ENCODE measurements around the gene ZNF155.
"Not testable (repeated sequence)": the region's sequence is repeated elsewhere in the genome, so short reads cannot be mapped to it uniquely, and the experiment has no call there.

ZNF155 gene

DNA sequence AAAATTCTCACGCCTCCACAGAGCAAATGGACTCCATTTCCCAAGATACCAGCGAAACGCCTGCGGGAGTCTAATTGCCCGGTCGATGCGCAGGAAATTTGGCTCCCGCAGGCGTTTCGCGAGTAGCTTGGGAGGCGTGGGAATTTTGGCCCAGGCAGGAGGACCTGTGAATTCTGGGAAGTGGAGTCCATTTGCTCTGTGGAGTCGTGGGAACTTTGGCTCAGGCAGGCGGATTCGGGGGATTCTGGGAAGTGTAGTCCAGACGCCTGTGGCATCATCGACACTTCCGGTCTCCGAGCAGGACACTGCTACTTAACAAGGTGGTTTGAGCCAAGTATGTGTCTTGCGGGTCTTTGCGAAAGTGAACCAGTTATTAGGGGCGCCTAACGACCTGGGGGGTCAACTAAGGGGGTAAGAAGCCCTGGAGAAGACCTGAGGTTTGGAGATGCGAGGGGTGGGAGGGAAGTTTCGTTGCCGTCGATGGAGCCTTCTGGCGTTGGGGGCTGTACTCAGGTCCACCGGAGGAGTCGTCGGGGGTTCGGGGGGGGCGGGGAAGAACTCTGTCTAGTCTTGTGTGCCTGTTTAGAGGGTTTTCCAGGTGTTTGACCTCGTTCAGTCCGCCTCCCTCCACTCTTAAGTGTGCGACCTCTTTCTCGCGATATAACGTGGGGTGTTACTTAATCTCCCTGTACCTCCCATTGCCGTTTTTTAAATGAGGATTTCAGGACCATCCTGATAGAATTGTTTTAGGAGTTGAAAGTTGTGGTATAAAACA is at the start of gene ZNF155:
Gene ZNF155 (plus strand): TSS at position 277 of the 775 bp plus-strand sequence. CDS start 4,356 bp downstream, outside the sequence.
- intact Hi-C loops (cut with DNase I): loop anchor here (5.0 to 10.0 kb wide), 2 partner anchors 49 to 128 kb away; partner anchors contain the start of genes ZNF225 and ZNF45
- DNase-seq: peak; percentile 76 to 98 (median 95)

DNA sequence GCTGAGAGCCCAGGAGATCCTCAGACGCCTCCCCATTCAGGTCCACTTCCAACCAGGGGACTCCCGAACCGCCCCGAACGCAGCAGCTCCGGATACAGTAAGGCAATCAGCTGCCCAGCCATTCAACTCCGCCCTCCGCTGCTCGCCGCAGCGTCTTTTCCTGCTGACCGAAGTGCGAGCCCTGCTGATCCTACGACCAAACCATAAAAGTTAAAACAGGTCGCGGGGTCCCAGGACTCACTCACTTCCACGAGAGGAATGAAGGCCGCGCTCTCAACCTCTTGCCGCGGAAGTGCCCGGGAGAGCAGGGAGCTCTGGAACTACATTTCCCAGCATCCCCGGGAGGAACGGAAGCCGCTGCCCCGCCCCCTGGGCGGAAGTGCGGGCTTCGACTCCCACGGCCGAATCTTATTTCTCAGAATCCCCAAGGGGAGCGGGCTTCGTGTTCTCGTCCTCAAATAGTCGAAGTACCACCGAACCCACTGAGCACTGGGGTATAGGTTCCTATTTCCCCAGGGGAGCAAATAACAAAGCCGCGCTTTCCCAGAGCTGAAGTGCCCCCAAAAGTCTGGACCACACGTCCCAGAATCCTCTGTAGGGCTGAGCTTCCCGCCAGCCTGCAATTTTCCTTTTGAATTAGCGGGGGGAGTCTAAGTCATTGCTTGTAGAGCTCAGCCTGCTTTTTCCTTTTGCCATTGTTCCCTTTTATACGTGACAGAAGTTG is 48.8 kb upstream of the ZNF155 start, which contains the start of gene ZNF45:
Gene ZNF45 (minus strand): TSS at position 298 of the 724 bp plus-strand sequence. CDS start 13,097 bp downstream, outside the sequence.
- peak; percentile 88 to 98 (median 94) for DNase-seq
- intact Hi-C loops (cut with DNase I): loop anchor here (2.0 to 10.0 kb wide), 3 partner anchors 16 to 120 kb away; partner anchors contain the start of genes ZNF155, ZNF221 and ZNF223

DNA sequence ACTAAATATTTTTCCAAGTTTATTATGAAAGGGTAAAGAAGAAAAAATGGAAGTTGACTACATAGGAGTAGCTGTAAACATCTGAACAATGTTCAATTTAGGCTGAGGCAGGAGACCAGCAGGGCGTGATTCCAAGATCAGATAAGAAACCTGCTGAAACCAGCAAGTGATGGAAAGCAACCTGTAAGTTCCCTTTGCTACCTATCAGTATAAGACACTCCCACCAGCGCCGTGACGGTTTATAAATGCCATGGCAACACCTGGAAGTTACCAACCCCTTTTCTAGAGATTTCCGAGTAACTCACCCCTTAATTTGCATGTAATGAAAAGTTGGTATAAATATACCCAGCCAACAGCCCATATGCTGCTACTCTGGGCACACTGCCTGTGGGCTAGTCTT is 47.8 kb upstream of the ZNF155 start:
- intact Hi-C loops (cut with DNase I): loop anchor here (10.0 kb wide), 2 partner anchors 49 to 119 kb away; partner anchors contain the start of genes ZNF155 and ZNF223
- DNase-seq: no peak

DNA sequence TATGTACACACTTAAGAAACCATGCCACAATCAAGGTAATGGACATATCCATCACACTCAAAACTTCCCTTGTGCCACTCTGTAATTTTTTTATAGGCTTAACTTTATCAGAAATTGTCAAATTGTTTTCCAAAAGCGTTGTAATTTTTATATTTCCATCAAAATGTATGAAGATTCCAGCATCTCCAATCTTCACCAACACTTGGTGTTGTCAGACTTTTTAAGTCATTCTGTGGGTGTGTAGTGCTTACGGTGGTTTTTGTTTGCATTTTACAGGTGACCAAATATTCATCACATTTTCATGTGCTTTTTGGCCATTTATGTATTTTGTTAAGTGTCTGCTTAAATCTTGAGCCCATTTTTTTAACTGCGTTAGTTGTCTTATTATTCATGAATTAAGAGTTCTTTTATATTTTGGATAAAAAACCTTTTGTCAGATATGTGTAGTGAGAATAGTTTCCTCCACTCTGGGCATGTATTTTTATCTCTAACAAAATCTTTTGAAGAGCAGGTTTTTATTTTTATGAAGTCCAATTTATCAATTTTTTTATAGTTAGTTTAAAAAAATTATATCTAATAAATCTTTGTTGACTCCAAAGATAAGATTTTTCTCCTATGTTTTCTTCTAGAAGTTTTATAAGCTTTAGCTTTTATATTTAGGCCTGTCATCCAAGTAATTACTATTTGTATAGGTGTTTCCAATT is 44.3 kb upstream of the ZNF155 start:
- intact Hi-C loops (cut with DNase I): loop anchor here (10.0 kb wide), 2 partner anchors 45 to 115 kb away; partner anchors contain the start of genes ZNF155 and ZNF223
- DNase-seq: no peak

DNA sequence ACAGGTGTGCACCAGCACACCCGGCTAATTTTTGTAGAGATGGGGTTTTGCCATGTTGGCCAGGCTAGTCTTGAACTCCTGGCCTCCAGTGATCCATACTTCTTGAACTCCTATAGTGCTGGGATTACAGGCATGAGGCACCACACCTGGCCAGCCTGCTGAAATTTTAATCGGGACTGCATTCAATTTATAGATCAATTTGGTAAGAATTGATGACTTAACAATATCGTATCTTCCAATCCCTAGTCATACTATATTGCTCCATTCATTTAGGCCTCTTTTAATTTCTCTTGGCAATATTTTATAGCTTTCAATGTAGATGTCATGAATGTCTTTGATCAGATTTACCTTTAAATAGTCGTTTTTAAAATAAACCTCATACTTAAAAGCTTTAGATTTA is 43.3 kb upstream of the ZNF155 start:
- intact Hi-C loops (cut with DNase I): no loop called here
- DNase-seq: no peak

DNA sequence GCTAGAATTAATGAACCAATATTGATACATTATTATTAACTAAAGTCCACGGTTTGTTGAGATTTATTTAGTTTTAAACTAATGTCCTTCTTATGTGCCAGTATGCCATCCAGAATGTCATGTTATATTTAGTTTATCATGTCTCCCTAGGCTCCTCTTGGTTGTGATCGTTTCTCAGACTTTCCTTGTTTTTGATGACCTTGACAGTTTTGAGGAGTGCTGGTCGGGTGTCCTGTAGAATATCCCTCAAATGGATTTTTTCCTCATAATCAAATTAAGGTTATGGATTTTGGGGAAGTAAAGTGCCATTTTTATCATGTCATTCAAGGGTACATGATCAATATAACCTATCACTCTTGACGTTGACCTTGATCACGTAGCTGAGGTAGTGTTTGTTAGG is 42.8 kb upstream of the ZNF155 start:
- intact Hi-C loops (cut with DNase I): no loop called here
- no peak for DNase-seq

DNA sequence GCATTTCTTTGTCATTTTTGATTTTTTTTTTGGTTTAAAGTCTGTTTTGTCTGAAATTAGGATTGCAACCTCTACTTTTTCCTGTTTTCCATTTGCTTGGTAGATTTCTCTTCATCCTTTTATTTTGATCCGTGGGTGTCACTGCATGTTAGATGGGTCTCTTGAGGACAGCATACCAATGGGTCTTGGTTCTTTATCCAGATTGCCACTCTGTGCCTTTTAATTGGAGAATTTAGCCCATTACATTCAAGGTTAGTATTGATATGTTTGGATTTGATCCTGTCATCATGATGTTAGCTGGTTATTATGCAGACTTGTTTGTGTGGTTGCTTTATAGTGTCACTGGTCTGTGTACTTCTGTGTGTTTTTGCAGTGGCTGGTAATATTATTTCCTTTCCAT is 36.6 kb upstream of the ZNF155 start:
- intact Hi-C loops (cut with DNase I); DNase-seq: not testable (repeated sequence)

DNA sequence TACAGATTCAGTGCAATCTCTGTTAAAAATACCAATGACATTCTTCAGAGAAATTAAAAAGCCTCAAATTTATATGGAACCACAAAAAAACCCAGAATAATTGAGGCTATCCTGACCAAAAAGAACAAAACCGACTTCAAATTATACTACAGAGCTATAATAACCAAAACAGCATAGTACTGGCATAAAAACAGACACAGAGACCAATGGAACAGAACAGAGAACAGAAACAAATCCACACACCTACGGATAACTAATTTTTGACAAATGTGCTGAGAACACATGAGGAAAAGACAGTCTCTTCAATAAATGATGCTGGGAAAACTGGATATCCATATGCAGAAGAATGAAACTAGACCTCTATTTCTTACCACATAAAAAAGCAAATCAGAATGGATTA is 34.2 kb upstream of the ZNF155 start:
- intact Hi-C loops (cut with DNase I): loop anchor here (2.0 to 5.0 kb wide), 2 partner anchors 15 to 48 kb away; partner anchors contain the start of gene ZNF45
- not testable (repeated sequence) for DNase-seq

DNA sequence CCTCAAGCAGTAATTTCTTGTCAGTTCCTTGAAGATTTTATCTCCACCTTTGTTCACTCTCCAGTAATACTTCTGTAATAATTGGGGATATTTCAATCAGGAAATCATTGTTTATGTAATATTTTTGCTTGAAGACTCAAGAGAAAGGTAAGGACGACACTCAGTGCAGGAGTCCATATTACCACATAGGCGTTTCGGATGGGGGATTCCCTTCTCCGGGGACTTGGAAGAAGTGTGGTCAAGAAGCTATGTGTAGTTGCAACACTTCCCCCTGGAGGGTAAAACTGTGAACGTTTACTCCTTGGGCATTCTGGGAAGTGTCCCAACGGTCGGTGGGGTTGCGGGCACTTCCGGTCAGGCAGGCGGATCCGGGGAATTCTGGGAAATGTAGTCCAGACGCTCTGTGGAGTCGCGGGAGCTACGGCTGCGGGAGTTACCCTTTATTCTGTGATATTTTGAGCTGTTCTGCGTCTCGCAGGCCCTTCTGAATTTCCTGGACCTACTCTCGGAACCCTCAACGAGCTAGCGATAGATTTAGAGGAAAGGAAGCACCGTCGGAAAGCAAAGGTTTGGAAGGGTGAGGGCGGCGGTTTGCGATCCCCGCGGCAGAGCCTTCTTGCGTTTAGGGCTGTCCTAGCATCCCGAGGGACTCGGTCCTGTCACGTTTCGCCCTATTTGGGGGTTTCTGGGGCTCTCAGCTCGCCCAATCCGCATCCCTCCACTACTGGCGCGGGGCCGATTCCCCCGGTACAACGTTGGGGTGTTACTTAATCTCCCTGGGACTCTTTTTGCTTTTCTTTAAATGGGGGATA is 32.9 kb upstream of the ZNF155 start, which contains the start of gene ZNF221:
Gene ZNF221 (plus strand): TSS at position 395 of the 812 bp plus-strand sequence. CDS start 11,499 bp downstream, outside the sequence.
- intact Hi-C loops (cut with DNase I): loop anchor here (2.0 to 5.0 kb wide), 2 partner anchors 16 to 49 kb away; partner anchors contain the start of gene ZNF45
- peak; percentile 75 to 96 (median 90) for DNase-seq

DNA sequence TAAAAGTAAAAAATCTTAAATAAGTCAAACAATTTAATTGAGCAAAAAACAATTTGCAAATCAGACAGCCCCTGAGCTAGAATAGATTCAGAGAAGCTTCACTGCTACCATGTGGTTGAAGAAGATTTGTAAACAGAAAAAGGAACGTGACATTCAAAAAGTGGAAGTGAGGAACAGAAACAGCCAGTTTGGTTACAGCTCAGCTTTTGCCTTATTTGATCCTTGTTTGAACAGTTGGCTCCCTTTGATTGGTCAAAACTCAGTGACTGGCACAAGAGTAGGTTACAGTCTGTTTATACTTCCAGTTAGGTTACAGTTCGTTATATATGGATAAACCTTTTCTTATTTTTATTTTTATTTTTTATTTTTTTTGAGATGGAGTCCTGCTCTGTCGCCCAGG is 27.2 kb upstream of the ZNF155 start:
- no peak for DNase-seq
- intact Hi-C loops (cut with DNase I): no loop called here

DNA sequence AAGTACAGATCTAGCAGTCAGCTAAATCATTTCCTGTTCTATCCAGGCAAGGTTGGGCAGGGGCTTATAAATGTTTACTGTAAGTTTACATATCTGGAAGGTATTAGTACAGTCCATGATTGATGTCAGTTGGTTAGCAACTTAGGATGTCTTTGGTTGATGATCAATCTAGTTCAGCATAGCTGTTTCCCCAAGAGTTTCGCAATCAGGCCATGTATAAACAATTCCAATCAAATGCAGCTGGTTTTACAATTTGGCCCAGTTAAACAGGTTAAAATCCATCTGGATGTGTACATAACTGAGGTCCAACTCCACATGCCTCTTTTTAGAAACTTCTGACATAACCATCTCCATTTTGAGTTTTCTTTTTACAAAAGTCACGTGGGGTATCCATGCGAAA is 26.1 kb upstream of the ZNF155 start:
- DNase-seq: no peak
- intact Hi-C loops (cut with DNase I): no loop called here

DNA sequence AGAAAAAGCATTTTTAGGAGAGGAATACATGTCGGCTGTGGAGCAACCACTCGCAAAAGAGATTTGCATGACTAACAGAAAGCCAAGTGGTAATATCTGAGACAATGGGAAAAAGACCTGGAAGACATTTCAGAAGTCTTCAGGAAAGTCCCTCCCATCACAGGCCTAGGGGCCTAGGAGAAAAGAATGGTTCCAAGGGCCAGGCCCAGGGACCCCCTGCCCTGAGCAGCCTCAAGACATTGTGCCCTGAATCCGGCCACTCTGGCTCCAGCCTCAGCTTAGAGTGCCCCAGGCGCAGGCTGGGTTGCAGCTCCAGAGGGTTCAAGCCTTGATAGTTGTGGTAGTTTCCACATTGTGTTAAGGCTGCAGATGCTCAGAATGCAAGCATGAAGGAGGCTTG is 23.6 kb upstream of the ZNF155 start:
- no peak for DNase-seq
- intact Hi-C loops (cut with DNase I): no loop called here

DNA sequence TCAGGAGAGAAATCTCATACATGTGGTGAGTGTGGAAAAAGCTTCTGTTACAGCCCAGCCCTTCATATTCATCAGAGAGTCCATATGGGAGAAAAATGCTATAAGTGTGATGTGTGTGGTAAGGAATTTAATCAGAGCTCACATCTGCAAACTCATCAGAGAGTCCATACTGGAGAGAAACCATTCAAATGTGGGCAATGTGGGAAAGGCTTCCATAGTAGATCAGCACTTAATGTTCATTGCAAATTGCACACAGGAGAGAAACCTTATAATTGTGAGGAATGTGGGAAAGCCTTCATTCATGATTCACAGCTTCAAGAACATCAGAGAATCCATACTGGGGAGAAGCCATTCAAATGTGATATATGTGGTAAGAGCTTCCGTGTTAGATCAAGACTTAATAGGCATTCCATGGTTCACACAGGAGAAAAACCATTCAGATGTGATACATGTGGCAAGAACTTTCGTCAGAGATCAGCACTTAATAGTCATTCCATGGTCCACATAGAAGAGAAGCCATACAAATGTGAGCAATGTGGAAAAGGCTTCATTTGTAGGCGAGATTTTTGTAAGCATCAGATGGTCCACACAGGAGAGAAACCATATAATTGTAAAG is 17.8 kb upstream of the ZNF155 start:
- DNase-seq: no peak
- intact Hi-C loops (cut with DNase I): no loop called here

DNA sequence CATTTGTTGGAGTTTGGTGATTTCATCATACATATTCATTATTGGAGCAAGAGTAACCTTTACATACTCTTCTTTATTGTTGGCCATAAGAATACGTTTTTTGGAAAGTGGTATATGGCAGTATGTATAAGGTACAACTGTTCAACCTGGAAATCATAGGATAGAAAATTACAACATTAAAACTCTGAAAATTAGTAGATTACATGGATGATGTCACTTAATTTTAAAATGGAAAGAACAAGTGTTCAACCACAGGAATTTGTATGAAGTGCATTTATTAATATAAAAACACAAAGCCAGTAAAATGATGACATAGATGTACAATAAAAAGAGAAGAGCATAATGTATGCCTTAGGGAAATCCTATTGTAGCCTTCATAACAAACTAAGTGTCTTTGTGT is 7.3 kb upstream of the ZNF155 start:
- DNase-seq: no peak
- intact Hi-C loops (cut with DNase I): no loop called here

DNA sequence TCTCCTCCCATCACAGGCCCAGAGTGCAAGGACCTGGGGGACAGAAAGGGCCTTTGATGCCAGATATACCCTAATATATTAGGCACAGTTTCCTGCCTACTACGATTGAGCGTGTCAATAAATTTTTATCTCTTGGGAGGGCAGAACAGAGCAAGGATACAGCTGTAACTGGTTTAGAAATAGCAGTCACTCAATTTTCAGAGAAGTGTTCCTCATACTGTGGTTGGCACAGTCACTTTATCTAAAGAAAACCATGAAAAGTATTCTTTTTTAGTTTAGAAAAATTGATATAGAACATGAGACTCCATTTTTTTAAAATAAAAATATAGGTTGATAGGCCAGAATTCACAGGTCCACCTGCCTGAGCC is 460 bp upstream of the ZNF155 start:
- intact Hi-C loops (cut with DNase I): loop anchor here (5.0 to 10.0 kb wide), 2 partner anchors 49 to 129 kb away; partner anchors contain the start of genes ZNF225 and ZNF45
- no peak for DNase-seq

DNA sequence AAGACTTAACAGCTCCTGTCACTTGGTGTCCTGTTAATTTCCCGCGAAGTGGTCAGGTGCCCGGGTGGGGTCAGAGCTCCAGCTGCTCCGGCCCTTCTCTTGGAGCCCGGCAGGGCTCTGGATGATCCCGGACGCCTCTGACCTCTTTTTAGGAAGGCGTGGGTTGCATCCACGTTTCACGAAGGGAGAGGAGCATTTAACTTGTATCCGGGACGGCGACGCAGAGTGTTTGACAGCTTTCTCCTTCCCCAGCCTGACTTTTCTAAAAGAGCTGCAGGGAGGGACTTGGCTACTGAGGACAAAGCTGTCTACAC is 656 bp downstream of the ZNF155 start:
- intact Hi-C loops (cut with DNase I): loop anchor here (5.0 to 10.0 kb wide), 2 partner anchors 50 to 128 kb away; partner anchors contain the start of genes ZNF225 and ZNF45
- DNase-seq: peak in 19 of 42 donors; percentile 1 to 46 (median 13)

DNA sequence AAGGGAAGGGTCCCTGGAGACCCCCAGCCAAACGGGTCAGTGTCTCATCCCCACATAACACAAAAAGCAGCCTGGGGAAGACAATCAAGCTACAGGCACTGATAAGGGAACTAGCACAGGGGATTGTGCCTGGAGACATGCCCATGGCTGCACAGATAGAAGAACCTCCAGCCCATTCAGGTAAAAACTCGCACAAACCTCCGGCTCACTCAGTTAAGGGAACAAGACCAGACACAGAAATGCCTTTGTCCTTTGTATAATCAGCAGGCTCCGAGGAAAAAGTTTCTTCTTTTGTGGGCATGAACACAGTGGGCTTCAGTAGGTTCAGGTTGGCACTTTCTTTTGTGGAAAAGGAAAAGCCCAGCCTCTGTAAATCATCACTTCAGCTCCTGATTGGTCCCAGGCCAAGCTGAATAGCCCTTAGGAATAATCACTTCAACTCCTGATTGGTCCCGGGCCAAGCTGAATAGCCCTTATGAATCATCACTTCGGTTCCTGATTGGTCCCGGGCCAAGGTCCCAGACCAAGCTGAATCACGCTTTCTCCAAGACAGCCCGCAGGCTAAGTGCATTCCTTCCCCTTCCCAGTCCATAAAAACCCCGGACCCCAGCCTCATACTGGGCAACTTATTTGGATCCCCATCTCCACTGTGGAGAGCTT is 13.8 kb downstream of the ZNF155 start:
- DNase-seq: peak in 3 of 42 donors; percentile 5 to 40 (median 14)
- intact Hi-C loops (cut with DNase I): no loop called here
